ENCODE data around the gene TINAGL1. TPM values are rescaled to one million over a fixed set of nuclear protein-coding genes. Genes with fewer than 3 reads are reported as not detected.

The TINAGL1 gene
- total RNA-seq, 6 experiments from 2014 or later = 10.1 to 40.4 (median 30.2) TPM

GRCh38 chr1:31625561-31626222 is 49.4 kb downstream of the TINAGL1 start:
- H3K36me3 ChIP-seq = peaks cover 0 to 31% (median 4%) of the 10 kb centered on the region in 4 donors
- WGBS (ENCODE audit: insufficient coverage, low coverage, low lambda C conversion rate, missing lambda C conversion rate) = 42% methylated on average over 1 of the region's 4 CpGs
- H3K27me3 ChIP-seq = no peaks in the 10 kb centered on the region
- TF ChIP-seq POLR2A (IDR thresholded peaks at IDR 0.05) (no peak), CTCF (IDR thresholded peaks at IDR 0.05) (no peak)
- H3K27ac ChIP-seq = no peak overlapping the region
- intact Hi-C loops (cut with DNase I) = no loop called here
- no peaks in the 10 kb centered on the region for H3K4me1 ChIP-seq
- no peak overlapping the region for H3K4me3 ChIP-seq
- DNase-seq = no peak
- H3K9me3 ChIP-seq = no peaks in the 10 kb centered on the region
- ATAC-seq = no peak

GRCh38 chr1:31626223-31627207 is 50.2 kb downstream of the TINAGL1 start:
- ATAC-seq = no peak
- no peaks in the 10 kb centered on the region for H3K27me3 ChIP-seq
- H3K4me1 ChIP-seq = no peaks in the 10 kb centered on the region
- intact Hi-C loops (cut with DNase I) = no loop called here
- no peaks in the 10 kb centered on the region for H3K9me3 ChIP-seq
- peaks cover 0 to 40% (median 5%) of the 10 kb centered on the region in 4 donors for H3K36me3 ChIP-seq
- no peak for DNase-seq
- H3K27ac ChIP-seq = no peak overlapping the region
- no peak for TF ChIP-seq POLR2A (IDR thresholded peaks at IDR 0.05)
- no peak for TF ChIP-seq CTCF (IDR thresholded peaks at IDR 0.05)
- H3K4me3 ChIP-seq = no peak overlapping the region
- WGBS (ENCODE audit: insufficient coverage, low coverage, low lambda C conversion rate, missing lambda C conversion rate) = 69% methylated on average over 6 of the region's 23 CpGs

GRCh38 chr1:31627301-31627929 is 51.1 kb downstream of the TINAGL1 start:
- Histone ChIP-seq H3K4me1 (no peaks in the 10 kb centered on the region), H3K27ac (no peak overlapping the region), H3K27me3 (no peaks in the 10 kb centered on the region), H3K4me3 (no peak overlapping the region), H3K9me3 (no peaks in the 10 kb centered on the region), H3K36me3 (peaks cover 0 to 48% (median 10%) of the 10 kb centered on the region in 4 donors)
- no peak for DNase-seq
- ATAC-seq = no peak
- no peak for TF ChIP-seq POLR2A (IDR thresholded peaks at IDR 0.05)
- intact Hi-C loops (cut with DNase I) = no loop called here
- 54% methylated on average over 3 of the region's 13 CpGs for WGBS (ENCODE audit: insufficient coverage, low coverage, low lambda C conversion rate, missing lambda C conversion rate)

- WGBS (ENCODE audit: insufficient coverage, low coverage, low lambda C conversion rate, missing lambda C conversion rate) = 70% methylated on average over 2 of the region's 11 CpGs
- H3K4me3 ChIP-seq = no peak overlapping the region
- ATAC-seq (no peak), DNase-seq (no peak)
- TF ChIP-seq POLR2A (IDR thresholded peaks at IDR 0.05) (no peak), CTCF (IDR thresholded peaks at IDR 0.05) (no peak)
- intact Hi-C loops (cut with DNase I) = no loop called here
- H3K27me3 ChIP-seq = no peaks in the 10 kb centered on the region
- H3K36me3 ChIP-seq = peaks cover 0 to 54% (median 16%) of the 10 kb centered on the region in 4 donors
- H3K4me1 ChIP-seq = no peaks in the 10 kb centered on the region
- H3K9me3 ChIP-seq = no peaks in the 10 kb centered on the region
- H3K27ac ChIP-seq = no peak overlapping the region
These were observed 51.7 kb downstream of the TINAGL1 start for GRCh38 chr1:31627930-31628559.

Measured in right lobe of liver (tissue), 6 donors.